LNCaP clone FGC (cell line): ENCODE measurements around the gene DEFB127.
"Not testable (repeated sequence)": the region's sequence is repeated elsewhere in the genome, so short reads cannot be mapped to it uniquely, and the experiment has no call there.

ENCODE experiments used
- DNase-seq: peaks from one replicate; pipeline ENCODE4 v3.0.0-alpha.2; 2011; ENCODE audit warnings: low read depth
- H3K4me3 ChIP-seq: 2 replicates; pipeline ENCODE4 v1.5.1; 2011; ENCODE audit warnings: mild to moderate bottlenecking, low read depth, low read length, control low read depth
- TF ChIP-seq, protein P1 (sequence below): IDR thresholded peaks from 2 replicates; pipeline ENCODE4 v1.5.1; 2012; ENCODE audit warnings: mild to moderate bottlenecking; ENCODE audit not compliant: control insufficient read depth, insufficient read depth; ENCODE audit errors: extremely low read depth

The DEFB127 gene, protein sequence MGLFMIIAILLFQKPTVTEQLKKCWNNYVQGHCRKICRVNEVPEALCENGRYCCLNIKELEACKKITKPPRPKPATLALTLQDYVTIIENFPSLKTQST

DNA sequence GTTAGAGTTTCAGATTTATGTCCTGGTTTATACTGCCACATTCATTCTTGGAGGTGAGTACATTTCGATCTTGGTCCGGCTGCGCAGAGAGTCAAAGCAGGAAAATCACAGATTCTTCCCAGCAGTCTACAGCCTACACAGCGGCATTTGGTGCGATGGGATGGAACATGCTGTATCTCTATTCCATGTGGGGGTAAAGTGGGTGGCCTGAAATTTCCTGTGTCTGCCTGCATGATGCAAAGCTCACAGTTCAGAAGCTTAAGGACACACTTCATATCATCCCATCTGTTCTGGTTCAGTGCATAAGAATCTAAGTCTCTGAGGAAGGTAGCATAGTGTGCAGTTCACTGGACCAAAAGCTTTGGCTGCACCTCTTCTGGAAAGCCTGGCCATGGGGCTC lies at the start of gene DEFB127:
TSS of gene DEFB127 (plus strand) at position 301 of the 400 bp plus-strand sequence. CDS start at position 392, 91 bp downstream.
- no peak for DNase-seq
- no peak within 1 kb of the TSS for H3K4me3 ChIP-seq
- TF ChIP-seq, protein P1, sequence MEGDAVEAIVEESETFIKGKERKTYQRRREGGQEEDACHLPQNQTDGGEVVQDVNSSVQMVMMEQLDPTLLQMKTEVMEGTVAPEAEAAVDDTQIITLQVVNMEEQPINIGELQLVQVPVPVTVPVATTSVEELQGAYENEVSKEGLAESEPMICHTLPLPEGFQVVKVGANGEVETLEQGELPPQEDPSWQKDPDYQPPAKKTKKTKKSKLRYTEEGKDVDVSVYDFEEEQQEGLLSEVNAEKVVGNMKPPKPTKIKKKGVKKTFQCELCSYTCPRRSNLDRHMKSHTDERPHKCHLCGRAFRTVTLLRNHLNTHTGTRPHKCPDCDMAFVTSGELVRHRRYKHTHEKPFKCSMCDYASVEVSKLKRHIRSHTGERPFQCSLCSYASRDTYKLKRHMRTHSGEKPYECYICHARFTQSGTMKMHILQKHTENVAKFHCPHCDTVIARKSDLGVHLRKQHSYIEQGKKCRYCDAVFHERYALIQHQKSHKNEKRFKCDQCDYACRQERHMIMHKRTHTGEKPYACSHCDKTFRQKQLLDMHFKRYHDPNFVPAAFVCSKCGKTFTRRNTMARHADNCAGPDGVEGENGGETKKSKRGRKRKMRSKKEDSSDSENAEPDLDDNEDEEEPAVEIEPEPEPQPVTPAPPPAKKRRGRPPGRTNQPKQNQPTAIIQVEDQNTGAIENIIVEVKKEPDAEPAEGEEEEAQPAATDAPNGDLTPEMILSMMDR, result no peak

DNA sequence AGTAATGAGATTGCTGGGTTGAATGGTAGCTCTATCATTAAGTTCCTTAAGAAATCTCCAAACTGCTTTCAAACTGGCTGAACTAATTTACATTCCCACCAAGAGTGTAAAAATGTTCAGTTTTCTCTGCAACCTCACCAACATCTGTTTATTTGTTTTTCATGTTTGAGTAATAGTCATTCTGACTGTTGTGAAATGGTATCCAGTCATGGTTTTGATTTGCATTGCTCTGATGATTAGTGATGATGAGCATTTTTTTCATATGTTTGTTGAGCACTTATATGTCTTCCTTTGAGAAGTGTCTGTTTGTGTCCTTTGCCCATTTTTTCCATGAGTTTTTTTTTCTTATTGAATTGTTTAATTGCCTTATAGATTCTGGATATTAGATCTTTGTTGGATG lies 44.9 kb upstream of the DEFB127 start:
- TF ChIP-seq, protein P1, result no peak
- H3K4me3 ChIP-seq, result no peak overlapping the region

DNA sequence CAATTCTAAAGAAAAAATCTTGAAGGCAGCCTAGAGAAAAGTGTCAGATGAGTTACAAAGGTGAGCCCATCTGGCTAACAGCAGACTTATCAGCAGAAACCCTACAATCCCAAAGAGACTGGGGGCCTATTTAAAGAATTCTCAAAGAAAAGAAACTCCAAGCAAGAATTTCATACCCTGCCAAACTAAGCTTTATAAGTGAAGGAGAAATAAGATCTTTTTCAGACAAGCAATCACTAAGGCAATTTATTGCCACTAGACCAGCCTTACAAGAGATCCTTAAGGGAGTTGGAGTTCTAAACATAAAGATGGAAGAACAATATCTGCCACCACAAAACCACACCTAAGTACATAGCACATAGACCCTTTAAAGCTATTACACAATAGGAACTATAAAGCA lies 39.7 kb upstream of the DEFB127 start:
- DNase-seq, result no peak

More for the DNA sequence above, 44.9 kb upstream of the DEFB127 start:
- no peak for DNase-seq

DNA sequence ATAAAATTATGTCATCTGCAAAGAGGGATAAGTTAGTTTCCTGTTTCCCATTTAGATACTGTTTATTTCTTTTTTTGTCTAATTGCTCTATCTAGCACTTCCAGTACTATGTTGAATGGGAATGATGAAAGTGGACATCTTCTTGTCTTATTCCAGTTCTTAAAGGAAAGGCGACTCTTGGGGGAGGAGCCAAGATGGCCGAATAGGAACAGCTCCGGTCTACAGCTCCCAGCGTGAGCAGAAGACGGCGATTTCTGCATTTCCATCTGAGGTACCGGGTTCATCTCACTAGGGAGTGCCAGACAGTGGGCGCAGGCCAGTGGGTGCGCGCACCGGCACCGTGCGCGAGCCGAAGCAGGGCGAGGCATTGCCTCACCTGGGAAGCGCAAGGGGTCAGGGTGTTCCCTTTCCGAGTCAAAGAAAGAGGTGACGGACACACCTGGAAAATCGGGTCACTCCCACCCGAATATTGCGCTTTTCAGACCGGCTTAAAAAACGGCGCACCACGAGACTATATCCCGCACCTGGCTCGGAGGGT lies 27.4 kb upstream of the DEFB127 start:
- not testable (repeated sequence) for DNase-seq
- H3K4me3 ChIP-seq, result peak overlapping the region; percentile 42

More for the DNA sequence above, 39.7 kb upstream of the DEFB127 start:
- H3K4me3 ChIP-seq, result no peak overlapping the region
- TF ChIP-seq, protein P1, result no peak

DNA sequence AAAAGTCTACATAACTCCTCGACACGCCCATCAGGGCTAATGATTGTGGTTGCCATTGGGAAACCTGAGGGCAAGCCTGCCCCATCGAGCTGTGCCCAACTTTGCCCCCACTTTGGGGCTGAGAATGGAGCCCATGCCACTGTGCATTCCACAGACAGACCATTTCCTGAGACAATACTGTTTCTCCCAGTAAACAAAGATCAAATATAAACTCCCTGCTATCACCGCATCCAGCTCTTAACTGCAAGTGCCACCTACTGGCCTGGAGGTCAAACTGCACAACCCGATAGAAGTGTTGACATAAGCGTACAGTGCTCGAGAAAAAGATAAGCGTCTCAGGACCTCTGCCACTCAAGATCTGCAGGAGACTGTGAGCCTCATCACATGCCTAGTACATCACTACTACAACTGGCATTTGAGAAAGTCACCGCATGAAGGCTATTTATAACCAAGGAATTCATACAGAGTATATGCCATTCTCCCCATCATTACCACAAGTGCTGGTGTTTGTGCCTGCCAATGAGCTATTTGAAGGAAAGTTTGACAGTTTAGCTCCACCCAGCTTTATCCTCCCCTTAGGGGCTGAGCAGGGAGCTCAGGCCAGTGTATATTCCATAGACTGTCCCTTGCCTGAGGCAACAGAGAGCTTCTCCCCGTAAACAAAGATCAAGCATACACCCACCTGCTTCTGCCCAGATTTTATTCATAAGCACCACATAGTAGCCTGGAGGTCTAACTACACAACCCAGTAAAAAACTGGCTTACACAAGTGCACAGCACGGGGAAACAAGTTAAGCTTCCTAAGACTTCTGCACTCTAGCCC lies 19.4 kb upstream of the DEFB127 start:
- DNase-seq, result no peak
- TF ChIP-seq, protein P1, result peak; percentile 43
- no peak overlapping the region for H3K4me3 ChIP-seq

DNA sequence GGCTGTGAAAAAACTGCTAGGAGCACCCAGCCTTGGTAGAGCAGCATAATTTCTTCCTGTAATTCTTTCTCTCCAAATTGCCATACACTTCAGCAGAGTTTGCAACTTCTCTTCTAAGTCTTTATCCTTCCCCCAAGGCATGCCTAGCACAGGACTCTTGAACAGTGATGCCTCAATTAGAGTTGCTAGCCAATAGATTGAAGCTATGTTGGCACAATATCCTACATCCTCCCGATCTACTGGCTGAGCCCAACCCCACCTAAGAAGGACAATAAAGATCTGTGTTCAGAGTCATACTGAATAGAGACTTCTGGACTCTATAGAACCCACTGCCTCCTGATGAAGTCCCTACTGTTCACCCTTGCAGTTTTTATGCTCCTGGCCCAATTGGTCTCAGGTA lies 15.0 kb upstream of the DEFB127 start, which contains the start of gene DEFB126:
TSS of gene DEFB126 (plus strand) at position 301 of the 400 bp plus-strand sequence. CDS start at position 340, 39 bp downstream.
- no peak within 1 kb of the TSS for H3K4me3 ChIP-seq
- TF ChIP-seq, protein P1, result no peak
- DNase-seq, result no peak

DNA sequence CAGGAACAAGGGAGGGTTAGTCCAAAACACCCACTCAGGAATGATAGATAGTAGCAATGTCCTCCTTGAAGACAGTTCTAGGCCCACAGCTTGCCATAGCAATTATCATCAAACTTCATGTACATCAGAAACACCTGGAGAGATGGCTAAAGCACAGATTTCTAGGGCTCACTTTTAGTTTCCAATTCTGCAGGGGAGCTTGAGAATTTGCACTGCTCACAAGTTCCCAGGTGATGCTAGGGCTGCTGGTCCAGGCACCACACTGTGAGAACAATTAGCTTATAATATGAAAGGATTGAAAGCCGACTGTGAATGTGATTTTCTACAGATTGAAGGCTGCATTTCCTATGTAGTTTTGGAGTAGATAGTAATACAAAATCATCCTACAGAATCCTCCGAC lies 11.4 kb upstream of the DEFB127 start:
- TF ChIP-seq, protein P1, result no peak
- no peak for DNase-seq
- no peak overlapping the region for H3K4me3 ChIP-seq
